H1 (cell line): ENCODE measurements around the gene DENND1A. TPM values are rescaled to one million over a fixed set of nuclear protein-coding genes. Genes with fewer than 3 reads are reported as not detected.

Experiments
- CTCF ChIA-PET: fragments of 300-600 bp; sonication (Branson Sonifier 250); formaldehyde crosslinking; loops from one replicate; lab custom pipeline; 2021; ENCODE audit not compliant: partially characterized antibody; lab: Charles Lee
- POLR2A ChIA-PET: fragments of 300-600 bp; sonication (Branson Sonifier 250); formaldehyde crosslinking; loops from one replicate; lab custom pipeline; 2021; ENCODE audit warnings: inconsistent platforms; ENCODE audit not compliant: partially characterized antibody; lab: Charles Lee
- DNase-seq, 2 experiments: peaks; one replicate each; pipeline versions ENCODE4 v3.0.0 to v3.0.0-alpha.2; 2010 to 2022; ENCODE audit warnings: low spot score in 2 of 2, low read depth in 1 of 2, mixed read lengths in 1 of 2
- FAIRE-seq: peaks from 2 replicates; lab custom pipeline; 2011; peaks lifted over from hg19 to GRCh38; lab: Jason Lieb, UNC
- H2AFZ ChIP-seq: 2 replicates; pipeline ENCODE4 v1.8.1; 2012; ENCODE audit warnings: low read length, inconsistent platforms
- H2AK5ac ChIP-seq: 2 replicates; pipeline ENCODE4 v1.6.1; 2013; ENCODE audit warnings: low read depth, low read length
- H2BK120ac ChIP-seq: replicated peaks from 2 replicates; pipeline ENCODE3; 2013; ENCODE audit warnings: low read depth, low read length, inconsistent platforms
- H2BK12ac ChIP-seq: 2 replicates; pipeline ENCODE4 v1.6.1; 2013; ENCODE audit warnings: low read depth, low read length
- H2BK15ac ChIP-seq: 2 replicates; pipeline ENCODE4 v1.6.1; 2013; ENCODE audit warnings: low read length
- H2BK20ac ChIP-seq: 2 replicates; pipeline ENCODE4 v1.6.1; 2013; ENCODE audit warnings: low read length
- H2BK5ac ChIP-seq: 2 replicates; pipeline ENCODE4 v1.6.1; 2013; ENCODE audit warnings: low read depth, low read length
- H3K14ac ChIP-seq: 2 replicates; pipeline ENCODE4 v1.6.1; 2013; ENCODE audit warnings: inconsistent platforms; ENCODE audit not compliant: insufficient read length
- H3K18ac ChIP-seq: 2 replicates; pipeline ENCODE4 v1.6.1; 2013; ENCODE audit warnings: low read length; ENCODE audit errors: extremely low read depth
- H3K23ac ChIP-seq: 2 replicates; pipeline ENCODE4 v1.6.1; 2013; ENCODE audit warnings: inconsistent platforms; ENCODE audit not compliant: insufficient read length
- H3K23me2 ChIP-seq: 2 replicates; pipeline ENCODE4 v1.6.1; 2013; ENCODE audit warnings: low read depth, low read length
- H3K27ac ChIP-seq: 2 replicates; pipeline ENCODE4 v1.6.1; 2011; ENCODE audit warnings: low read depth, low read length, inconsistent platforms
- H3K27me3 ChIP-seq, 4 experiments: replicated peaks in 1 of 4; 1 replicate in 1 of 4; 2 replicates in 3 of 4; pipeline versions ENCODE4 v1.6.1 to v1.8.1; 2011 to 2013; ENCODE audit warnings: low read length in 3 of 4, mild to moderate bottlenecking in 3 of 4, inconsistent platforms in 2 of 4, mixed read lengths in 2 of 4, moderate library complexity in 1 of 4; ENCODE audit not compliant: control insufficient read depth in 3 of 4, insufficient read depth in 3 of 4; ENCODE audit errors: extremely low read depth in 1 of 4
- H3K36me3 ChIP-seq, 4 experiments: 2 replicates each; pipeline versions ENCODE4 v1.6.1 to v1.8.1; 2011 to 2013; ENCODE audit warnings: mild to moderate bottlenecking in 4 of 4, low read length in 3 of 4, moderate library complexity in 2 of 4, control low read depth in 1 of 4, inconsistent platforms in 1 of 4; ENCODE audit not compliant: insufficient read depth in 4 of 4, control insufficient read depth in 2 of 4
- H3K4ac ChIP-seq: replicated peaks from 2 replicates; pipeline ENCODE3; 2013; ENCODE audit warnings: low read length, low read depth, mixed read lengths, inconsistent platforms; ENCODE audit not compliant: insufficient read length
- H3K4me1 ChIP-seq, 4 experiments: replicated peaks in 1 of 4; 1 replicate in 1 of 4; 2 replicates in 3 of 4; pipeline versions ENCODE4 v1.6.1 to v1.8.1; 2011 to 2013; ENCODE audit warnings: low read length in 3 of 4, inconsistent platforms in 2 of 4, mixed read lengths in 1 of 4; ENCODE audit not compliant: insufficient read depth in 4 of 4, control insufficient read depth in 3 of 4
- H3K4me2 ChIP-seq, 2 experiments: 2 replicates each; pipeline versions ENCODE4 v1.6.1 to v1.8.1; 2011 to 2013; ENCODE audit warnings: low read depth in 2 of 2, low read length in 2 of 2, control low read depth in 1 of 2, inconsistent platforms in 1 of 2, mild to moderate bottlenecking in 1 of 2; ENCODE audit not compliant: insufficient read depth in 1 of 2
- H3K4me3 ChIP-seq, 4 experiments: fragments of 200-600, 300-600 bp in 1 of 4; sonication (generic), shearing (Covaris generic), sonication (Bioruptor Twin) in 1 of 4; 2 replicates each; pipeline versions ENCODE4 v1.5.1 to v1.8.1; 2011 to 2016; ENCODE audit warnings: low read length in 4 of 4, low read depth in 3 of 4, control low read depth in 2 of 4, inconsistent platforms in 2 of 4, mild to moderate bottlenecking in 2 of 4, mixed read lengths in 1 of 4, moderate library complexity in 1 of 4; ENCODE audit not compliant: insufficient read depth in 2 of 4; ENCODE audit errors: extremely low read depth in 1 of 4
- H3K56ac ChIP-seq: replicated peaks from 2 replicates; pipeline ENCODE3; 2013; ENCODE audit warnings: low read depth, mild to moderate bottlenecking, mixed read lengths, low read length, inconsistent platforms; ENCODE audit not compliant: insufficient read length
- H3K79me1 ChIP-seq: 2 replicates; pipeline ENCODE4 v1.6.1; 2013; ENCODE audit warnings: low read depth, low read length, control low read depth
- H3K79me2 ChIP-seq, 2 experiments: 2 replicates each; pipeline versions ENCODE4 v1.6.1 to v1.8.1; 2012 to 2013; ENCODE audit warnings: low read length in 2 of 2, mild to moderate bottlenecking in 2 of 2, inconsistent platforms in 1 of 2; ENCODE audit not compliant: insufficient read depth in 2 of 2, control insufficient read depth in 1 of 2
- H3K9ac ChIP-seq, 4 experiments: replicated peaks in 1 of 4; 1 replicate in 1 of 4; 2 replicates in 3 of 4; pipeline versions ENCODE4 v1.6.1 to v1.8.1; 2011 to 2013; ENCODE audit warnings: low read depth in 3 of 4, low read length in 3 of 4, control low read depth in 2 of 4, mild to moderate bottlenecking in 2 of 4, moderate library complexity in 2 of 4, inconsistent platforms in 1 of 4; ENCODE audit errors: extremely low read depth in 1 of 4
- H3K9me3 ChIP-seq, 2 experiments: 2 replicates each; pipeline versions ENCODE4 v1.6.1 to v1.8.1; 2012 to 2013; ENCODE audit warnings: mild to moderate bottlenecking in 2 of 2, moderate library complexity in 2 of 2, control low read depth in 1 of 2, inconsistent platforms in 1 of 2, low read depth in 1 of 2, low read length in 1 of 2, mixed read lengths in 1 of 2; ENCODE audit not compliant: insufficient read depth in 2 of 2
- H4K20me1 ChIP-seq, 2 experiments: replicated peaks in 1 of 2; 2 replicates each; pipeline versions ENCODE3 to v1.8.1; 2011 to 2013; ENCODE audit warnings: inconsistent platforms in 2 of 2, low read length in 2 of 2, mild to moderate bottlenecking in 1 of 2; ENCODE audit not compliant: insufficient read depth in 2 of 2, control insufficient read depth in 1 of 2
- H4K5ac ChIP-seq: 2 replicates; pipeline ENCODE4 v1.6.1; 2013; ENCODE audit warnings: low read length, low read depth, mixed read lengths, inconsistent platforms; ENCODE audit not compliant: insufficient read length
- H4K8ac ChIP-seq: 2 replicates; pipeline ENCODE4 v1.8.0; 2013; ENCODE audit warnings: mild to moderate bottlenecking, moderate library complexity, low read length, inconsistent platforms; ENCODE audit not compliant: insufficient read depth; ENCODE audit errors: extremely low read depth
- H4K91ac ChIP-seq: replicated peaks from 2 replicates; pipeline ENCODE3; 2013; ENCODE audit warnings: low read length, mixed read lengths, inconsistent platforms; ENCODE audit not compliant: insufficient read length
- BACH1 ChIP-seq: IDR thresholded peaks from 2 replicates; pipeline ENCODE4 v1.6.1; 2012; ENCODE audit warnings: low read length, improper control_type of control experiment
- CEBPB ChIP-seq: IDR thresholded peaks from 2 replicates; pipeline ENCODE4 v1.6.1; 2012; ENCODE audit warnings: low read depth, low read length
- EP300 ChIP-seq, 2 experiments: IDR thresholded peaks; 1 replicate in 1 of 2; 2 replicates in 1 of 2; pipeline ENCODE4 v1.6.1; 2011 to 2012; ENCODE audit warnings: low read depth in 2 of 2, low read length in 2 of 2, mild to moderate bottlenecking in 2 of 2, borderline replicate concordance in 1 of 2, inconsistent platforms in 1 of 2, moderate library complexity in 1 of 2
- MAFK ChIP-seq: IDR thresholded peaks from 2 replicates; pipeline ENCODE4 v1.6.1; 2012; ENCODE audit warnings: low read depth, mild to moderate bottlenecking, improper control_type of control experiment, low read length
- NANOG ChIP-seq: IDR thresholded peaks from 2 replicates; pipeline ENCODE4 v1.6.1; 2011; ENCODE audit warnings: low read length, low read depth, mild to moderate bottlenecking, inconsistent platforms; ENCODE audit not compliant: insufficient read depth, poor library complexity, severe bottlenecking
- PHF8 ChIP-seq: fragments of 200-600 bp; sonication (generic); conservative IDR thresholded peaks from 2 replicates; pipeline ENCODE4 v1.7.1; 2012; ENCODE audit warnings: low read depth, mild to moderate bottlenecking, inconsistent platforms, low read length, moderate library complexity
- RBBP5 ChIP-seq: IDR thresholded peaks from 2 replicates; pipeline ENCODE4 v1.7.1; 2012; ENCODE audit warnings: low read depth, mild to moderate bottlenecking, inconsistent platforms, low read length, moderate library complexity, borderline replicate concordance
- RNF2 ChIP-seq: fragments of 200-900, 300-1000 bp; sonication (generic); IDR thresholded peaks from 2 replicates; pipeline ENCODE4 v1.7.1; 2016; ENCODE audit warnings: borderline replicate concordance, low read depth, mild to moderate bottlenecking, antibody characterized with exemption, low read length; ENCODE audit not compliant: poor library complexity, severe bottlenecking; ENCODE audit errors: missing control alignments
- RXRA ChIP-seq: IDR thresholded peaks from 2 replicates; pipeline ENCODE4 v1.6.1; 2011; ENCODE audit warnings: low read depth, mild to moderate bottlenecking, low read length, moderate library complexity; ENCODE audit not compliant: insufficient read depth
- SP1 ChIP-seq: IDR thresholded peaks from 2 replicates; pipeline ENCODE4 v1.6.1; 2011; ENCODE audit warnings: low read depth, low read length
- SP4 ChIP-seq: IDR thresholded peaks from 2 replicates; pipeline ENCODE4 v1.6.1; 2012; ENCODE audit warnings: low read length, inconsistent platforms
- YY1 ChIP-seq: IDR thresholded peaks from 2 replicates; pipeline ENCODE4 v1.6.1; 2011; ENCODE audit warnings: low read depth, mild to moderate bottlenecking, low read length
- ZNF274 ChIP-seq: IDR thresholded peaks from 2 replicates; pipeline ENCODE4 v1.7.0; 2012; ENCODE audit warnings: low read length, borderline replicate concordance; ENCODE audit errors: extremely low read depth
- WGBS, 2 experiments: shearing (Covaris generic) in 1 of 2; methylation state at CpG; one replicate each; pipeline versions ENCODE4 v1.1.6 to v1.1.7; 2013 to 2015; ENCODE audit warnings: low lambda C conversion rate in 2 of 2, mixed read lengths in 2 of 2, inconsistent platforms in 1 of 2, low coverage in 1 of 2, missing lambda C conversion rate in 1 of 2; ENCODE audit not compliant: insufficient replicate concordance in 2 of 2, insufficient coverage in 1 of 2, insufficient read length in 1 of 2; ENCODE audit errors: extremely low coverage in 1 of 2, missing lambda C conversion rate in 1 of 2; 5-methylcytosine and 5-hydroxymethylcytosine counted together
- polyA plus RNA-seq, 7 experiments: library from polyadenylated mRNA; depleted of rRNA in 3 of 7; stranded (reverse) in 5 of 7; unstranded in 2 of 7; fragments of >200 nt in 5 of 7; fragments of 200-250 nt in 2 of 7; gene quantifications; 1 replicate in 5 of 7; 2 replicates in 1 of 7; 4 replicates in 1 of 7; pipeline versions ENCODE4 v1.2.1 to v1.2.3, GENCODE V29; 2011 to 2013; ENCODE audit warnings: missing spikeins in 2 of 7, mixed read lengths in 2 of 7
- total RNA-seq: library from RNA; stranded (reverse); fragmentation: NEBNext Ultra II Directional; extraction: Animal tissue kit (Norgen Biotek cat#: 25700); gene quantifications from 2 replicates; pipeline ENCODE4 v1.2.1, GENCODE V29; 2021
- TF ChIP-seq, protein P1 (sequence below): IDR thresholded peaks from 2 replicates; pipeline ENCODE4 v1.6.1; 2012; ENCODE audit warnings: inconsistent platforms

Gene DENND1A
- total and polyA plus RNA-seq, 2 of the 8 experiments (the other 6 are each of a cell fraction or from before 2014, with no cell fraction given), result 24.1 to 26.4 TPM

DNA sequence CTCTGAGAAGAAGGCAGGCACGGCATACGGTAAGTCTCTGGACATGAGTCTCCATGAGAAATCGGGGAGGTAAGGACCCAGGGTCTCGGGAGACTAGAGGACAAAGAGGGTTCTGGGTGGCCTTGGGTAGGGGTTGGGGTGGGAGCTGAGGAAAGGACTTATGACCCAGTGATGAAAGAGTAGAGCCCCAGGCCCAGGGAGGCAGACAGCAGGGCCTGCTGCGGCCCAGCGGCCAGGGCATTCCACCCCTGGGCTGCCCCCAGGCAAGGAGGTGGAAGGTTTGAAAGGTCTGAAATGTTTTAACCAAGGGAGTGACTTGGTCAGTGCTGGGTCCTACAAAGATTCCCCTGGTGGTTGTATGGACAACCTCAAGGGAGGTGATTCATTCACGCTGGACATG is 484.8 kb downstream of the DENND1A start:
- Histone ChIP-seq H2AK5ac (no peak overlapping the region), H3K23ac (no peak overlapping the region), H2BK15ac (no peak overlapping the region), H4K91ac (no peak overlapping the region), H4K5ac (no peak overlapping the region), H3K4ac (no peak overlapping the region), H3K4me1 (peaks cover 0 to 2% (median 0%) of the 10 kb centered on the region in 4 experiments; a peak in 2 of 7 replicates), H3K27me3 (no peaks in the 10 kb centered on the region), H2BK120ac (no peak overlapping the region), H4K8ac (no peak overlapping the region), H3K14ac (no peak overlapping the region), H3K4me2 (no peak overlapping the region), H3K79me2 (no peaks in the 10 kb centered on the region), H3K9ac (no peak overlapping the region), H3K4me3 (no peak overlapping the region), H3K56ac (no peak overlapping the region), H2BK20ac (no peak overlapping the region), H3K9me3 (no peaks in the 10 kb centered on the region), H3K18ac (no peak overlapping the region), H3K79me1 (no peaks in the 10 kb centered on the region), H3K36me3 (no peaks in the 10 kb centered on the region), H3K27ac (no peak overlapping the region), H3K23me2 (no peaks in the 10 kb centered on the region), H2AFZ (no peak overlapping the region), H4K20me1 (no peaks in the 10 kb centered on the region), H2BK12ac (no peak overlapping the region), H2BK5ac (no peak overlapping the region)
- WGBS, 2 experiments, result 98% methylated on average over 7 of the region's 7 CpGs; no CpG with 5 or more reads in 1 of the 2 experiments
- no peak for DNase-seq
- ChIA-PET CTCF (interaction anchor here (0.6 to 2.6 kb wide), 3 partner anchors 10 to 289 kb away, joined by 3 to 11 read pairs (median 3); no protein-coding TSS in a partner anchor), POLR2A (no interaction called here)
- FAIRE-seq, result no peak
- no peak for TF ChIP-seq CEBPB
- TF ChIP-seq MAFK, result no peak
- TF ChIP-seq YY1, result no peak
- no peak for TF ChIP-seq NANOG
- TF ChIP-seq RBBP5, result no peak
- TF ChIP-seq SP4, result no peak
- no peak for TF ChIP-seq PHF8
- no peak for TF ChIP-seq RNF2
- TF ChIP-seq EP300 (IDR thresholded peaks at IDR 0.05; ENCODE audit: borderline replicate concordance in 1 of 2, low read depth in 2 of 2, low read length in 2 of 2), result no peak
- no peak for TF ChIP-seq ZNF274
- TF ChIP-seq, protein P1, sequence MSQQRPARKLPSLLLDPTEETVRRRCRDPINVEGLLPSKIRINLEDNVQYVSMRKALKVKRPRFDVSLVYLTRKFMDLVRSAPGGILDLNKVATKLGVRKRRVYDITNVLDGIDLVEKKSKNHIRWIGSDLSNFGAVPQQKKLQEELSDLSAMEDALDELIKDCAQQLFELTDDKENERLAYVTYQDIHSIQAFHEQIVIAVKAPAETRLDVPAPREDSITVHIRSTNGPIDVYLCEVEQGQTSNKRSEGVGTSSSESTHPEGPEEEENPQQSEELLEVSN, result no peak
- TF ChIP-seq RXRA, result no peak
- TF ChIP-seq SP1, result no peak
- no peak for TF ChIP-seq BACH1
